Measurements from ENCODE around the gene OR10G8.
"Not testable (repeated sequence)": the region's sequence is repeated elsewhere in the genome, so short reads cannot be mapped to it uniquely, and the experiment has no call there.

OR10G8 gene, protein sequence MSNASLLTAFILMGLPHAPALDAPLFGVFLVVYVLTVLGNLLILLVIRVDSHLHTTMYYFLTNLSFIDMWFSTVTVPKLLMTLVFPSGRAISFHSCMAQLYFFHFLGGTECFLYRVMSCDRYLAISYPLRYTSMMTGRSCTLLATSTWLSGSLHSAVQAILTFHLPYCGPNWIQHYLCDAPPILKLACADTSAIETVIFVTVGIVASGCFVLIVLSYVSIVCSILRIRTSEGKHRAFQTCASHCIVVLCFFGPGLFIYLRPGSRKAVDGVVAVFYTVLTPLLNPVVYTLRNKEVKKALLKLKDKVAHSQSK

DNA sequence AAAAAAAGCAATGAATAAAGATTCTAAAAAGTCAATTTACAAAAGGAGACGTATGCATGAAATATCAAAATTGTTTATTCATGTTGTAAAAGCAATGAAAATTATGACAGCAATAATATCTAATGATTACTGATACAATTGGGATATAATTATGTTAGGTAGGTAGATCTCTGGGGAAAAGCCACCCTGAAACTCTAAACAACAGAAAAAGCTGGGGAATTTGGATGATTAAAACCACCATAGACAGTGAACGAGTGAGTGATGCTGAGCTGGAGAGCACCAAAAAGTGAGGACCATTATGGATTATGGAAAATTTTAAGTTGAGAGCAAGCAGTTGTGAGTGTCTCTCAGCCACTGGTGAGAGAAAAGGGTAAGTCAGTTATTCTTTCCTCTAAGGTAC lies at the start of gene OR10G8:
TSS of gene OR10G8 (plus strand) at position 301 of the 400 bp plus-strand sequence. CDS start 2,825 bp downstream, outside the sequence.
- no peak for DNase-seq (ENCODE audit: low read depth, low spot score)

DNA sequence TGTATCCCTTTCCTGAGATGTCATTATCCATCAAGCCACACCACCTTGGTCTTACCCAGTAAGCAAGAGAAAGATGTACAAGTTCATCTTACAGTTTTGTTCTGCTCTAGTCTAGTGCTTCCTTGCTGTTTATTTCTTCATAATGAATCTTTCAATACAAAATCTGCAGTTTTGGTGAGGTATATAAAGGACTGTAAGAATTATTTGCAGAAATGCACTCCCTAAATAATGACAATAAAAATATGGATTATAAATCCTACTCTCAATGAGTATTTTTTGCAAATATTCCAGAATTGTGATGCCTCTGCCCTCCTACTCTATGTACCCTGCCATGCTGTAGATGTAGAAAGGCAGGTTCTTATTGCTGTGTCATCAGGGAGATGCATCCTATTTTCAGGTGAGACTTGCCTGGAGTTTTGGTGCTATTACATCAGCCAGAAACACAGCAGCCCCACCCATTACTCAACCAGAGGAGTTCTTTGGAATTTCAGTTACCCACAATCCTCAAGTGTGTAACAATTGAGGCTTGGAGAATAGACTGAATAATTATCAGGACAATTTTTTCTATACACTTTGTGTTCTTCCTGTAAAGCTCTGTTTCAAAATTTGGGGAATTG lies 48.8 kb upstream of the OR10G8 start, which contains the start of gene OR10S1:
TSS of gene OR10S1 (minus strand) at position 51 of the 617 bp plus-strand sequence. CDS start 117 bp downstream, outside the sequence.
- no peak for DNase-seq (ENCODE audit: low read depth, low spot score)

DNA sequence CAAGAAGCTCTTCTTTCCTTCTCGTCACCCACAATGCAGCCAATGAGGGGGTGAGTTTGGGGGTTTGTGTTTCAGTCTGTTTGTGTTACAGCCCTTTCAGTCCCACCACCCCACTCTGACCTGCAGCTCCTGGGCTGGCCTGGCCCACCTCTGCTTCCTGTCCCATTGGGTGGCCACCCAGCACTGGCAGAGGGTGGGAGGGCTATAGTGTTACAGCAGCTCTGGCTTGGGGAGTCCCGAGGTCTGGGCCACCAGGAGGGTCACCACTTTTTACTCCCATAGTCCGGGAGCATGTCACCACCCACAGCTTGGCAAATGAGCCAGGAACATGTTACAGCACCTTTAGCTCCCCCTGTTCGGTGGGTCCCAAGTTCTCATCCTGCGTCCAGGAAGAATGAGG lies 47.3 kb upstream of the OR10G8 start:
- no peak for DNase-seq (ENCODE audit: low read depth, low spot score)

GRCh38 chr11:123995119-123995518 lies 31.5 kb upstream of the OR10G8 start, which contains the start of gene OR10G6:
OR10G6 (minus strand) TSS chr11:123995161; CDS start chr11:123995161, 0 bp downstream.
- no peak for DNase-seq (ENCODE audit: low read depth, low spot score)

GRCh38 chr11:124012697-124013096 lies 13.9 kb upstream of the OR10G8 start, which contains the start of gene OR10G4:
OR10G4 (plus strand) TSS chr11:124012997; CDS start chr11:124015575, 2,578 bp downstream.
- DNase-seq (ENCODE audit: low read depth, low spot score) = no peak

- not testable (repeated sequence) for DNase-seq (ENCODE audit: low read depth, low spot score)
Observed at GRCh38 chr11:124015837-124016236, 10.8 kb upstream of the OR10G8 start.

DNA sequence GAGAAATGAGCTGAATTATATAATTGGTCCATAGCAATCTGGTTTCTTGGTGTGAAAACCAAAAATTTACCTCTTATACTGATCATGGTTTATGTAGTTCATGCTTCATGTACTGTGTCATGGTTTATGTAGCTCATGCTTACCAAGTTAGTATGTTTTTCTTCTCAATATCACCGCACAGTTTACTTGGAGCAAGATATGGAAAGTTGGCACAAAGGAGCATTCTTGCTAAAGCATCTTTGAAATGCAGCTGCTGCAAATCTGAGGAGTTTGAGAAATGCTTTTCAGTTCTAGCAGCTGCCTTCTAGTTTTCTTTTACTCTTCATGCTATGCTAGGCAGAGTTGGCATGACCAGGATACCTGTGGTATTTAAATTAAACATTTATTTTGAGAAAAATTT lies 10.1 kb downstream of the OR10G8 start:
- no peak for DNase-seq (ENCODE audit: low read depth, low spot score)

DNA sequence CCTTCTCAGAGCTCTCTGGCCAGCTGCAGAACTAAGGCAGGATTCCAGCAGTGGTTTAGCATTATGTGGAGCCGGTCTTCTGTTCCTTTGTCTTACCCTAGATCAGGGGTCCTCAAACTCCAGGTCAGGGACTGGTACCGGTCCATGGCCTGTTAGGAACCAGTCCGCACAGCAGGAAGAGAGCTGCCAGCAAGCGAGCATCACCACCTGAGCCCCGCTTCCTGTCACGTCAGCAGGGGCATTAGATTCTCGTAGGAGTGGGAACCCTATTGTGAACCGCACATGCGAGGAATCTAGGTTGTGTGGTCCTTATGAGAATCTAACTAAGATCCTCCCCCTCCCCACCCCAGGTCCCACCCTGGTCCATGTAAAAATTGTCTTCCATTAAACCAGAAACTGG lies 13.0 kb downstream of the OR10G8 start:
- DNase-seq (ENCODE audit: low read depth, low spot score) = no peak

DNA sequence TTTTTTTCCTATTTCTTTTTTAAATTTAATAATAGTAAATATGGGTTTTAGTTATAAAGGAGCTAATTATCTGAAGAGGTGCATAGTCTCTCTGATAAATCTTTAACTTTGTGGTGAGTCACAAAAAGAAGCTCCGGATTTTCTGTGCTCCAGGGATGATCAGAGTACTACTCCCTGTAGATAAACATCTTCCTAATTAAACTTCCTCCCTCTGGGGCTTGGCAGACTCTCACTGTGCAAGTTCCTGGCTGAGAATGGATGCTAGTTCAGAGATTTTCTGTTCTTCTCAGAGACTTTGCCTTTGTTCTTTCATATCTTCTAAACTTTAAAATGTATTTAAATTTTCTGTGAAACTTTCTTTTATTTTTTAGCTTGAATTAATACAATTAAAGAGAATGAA lies 14.7 kb downstream of the OR10G8 start, which contains the start of gene OR10G7:
TSS of gene OR10G7 (minus strand) at position 72 of the 400 bp plus-strand sequence. CDS start 2,324 bp downstream, outside the sequence.
- DNase-seq (ENCODE audit: low read depth, low spot score) = no peak

- DNase-seq (ENCODE audit: low read depth, low spot score) = no peak
Observed at GRCh38 chr11:124043420-124043819, 16.8 kb downstream of the OR10G8 start.

DNA sequence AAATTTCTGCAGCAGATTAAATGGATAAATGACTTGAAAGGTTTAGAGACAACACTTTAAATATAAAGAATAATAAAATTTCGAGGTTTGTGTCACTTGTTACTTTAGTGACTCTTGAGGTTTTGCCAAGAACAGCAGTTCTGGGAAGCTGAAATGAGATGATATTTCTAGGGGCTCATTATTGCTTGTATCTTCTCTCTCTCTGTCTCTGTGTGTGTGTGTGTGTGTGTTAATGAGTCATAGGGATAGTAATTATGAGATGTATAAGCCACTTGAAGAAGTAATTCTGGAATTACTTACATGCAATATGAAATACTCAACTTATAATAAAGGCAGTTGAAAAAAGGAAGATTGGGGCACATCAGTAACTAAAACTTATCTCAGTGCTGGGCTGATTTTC lies 24.1 kb downstream of the OR10G8 start:
- DNase-seq (ENCODE audit: low read depth, low spot score) = no peak

- DNase-seq (ENCODE audit: low read depth, low spot score) = no peak
Observed at GRCh38 chr11:124052966-124053365, 26.4 kb downstream of the OR10G8 start.

GRCh38 chr11:124068601-124069110 lies 42.1 kb downstream of the OR10G8 start:
- no peak for DNase-seq (ENCODE audit: low read depth, low spot score)

- DNase-seq (ENCODE audit: low read depth, low spot score) = no peak
Observed at GRCh38 chr11:124069429-124070401, 43.1 kb downstream of the OR10G8 start.

DNA sequence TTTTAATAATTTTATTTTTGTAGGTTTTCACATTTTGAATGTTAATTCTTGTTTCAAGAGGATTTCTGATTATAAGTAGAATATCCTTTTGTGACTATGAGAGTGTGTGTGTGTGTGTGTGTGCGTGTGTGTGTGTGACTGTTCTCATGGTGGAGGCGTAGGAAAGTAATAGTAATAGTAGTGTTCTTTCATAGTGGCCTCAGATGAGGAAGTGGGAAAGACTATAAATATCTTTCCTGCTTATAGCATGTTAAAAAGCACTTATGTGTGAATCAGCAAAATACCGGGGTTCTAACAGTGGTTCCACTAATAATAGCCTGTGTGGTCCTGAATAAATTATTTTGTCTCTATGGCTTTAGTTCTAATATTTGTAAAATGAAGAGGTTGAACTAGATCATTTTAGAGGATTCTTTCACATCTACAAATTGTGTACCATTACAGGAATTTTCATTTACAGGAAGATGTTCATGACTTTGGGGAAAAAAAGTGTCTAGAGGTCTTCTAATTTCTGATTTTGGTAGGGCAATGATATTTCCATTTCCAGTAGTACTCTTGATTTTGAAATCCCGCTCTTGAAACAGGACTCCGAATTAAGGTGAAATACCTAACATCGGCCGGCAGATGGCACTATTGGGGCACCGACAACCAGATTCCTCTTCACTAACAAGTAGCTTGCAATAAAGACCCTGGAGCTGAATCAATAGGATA lies 44.5 kb downstream of the OR10G8 start:
- DNase-seq (ENCODE audit: low read depth, low spot score) = peak; percentile 40

- no peak for DNase-seq (ENCODE audit: low read depth, low spot score)
Observed at GRCh38 chr11:124071623-124071948, 45.0 kb downstream of the OR10G8 start.

DNA sequence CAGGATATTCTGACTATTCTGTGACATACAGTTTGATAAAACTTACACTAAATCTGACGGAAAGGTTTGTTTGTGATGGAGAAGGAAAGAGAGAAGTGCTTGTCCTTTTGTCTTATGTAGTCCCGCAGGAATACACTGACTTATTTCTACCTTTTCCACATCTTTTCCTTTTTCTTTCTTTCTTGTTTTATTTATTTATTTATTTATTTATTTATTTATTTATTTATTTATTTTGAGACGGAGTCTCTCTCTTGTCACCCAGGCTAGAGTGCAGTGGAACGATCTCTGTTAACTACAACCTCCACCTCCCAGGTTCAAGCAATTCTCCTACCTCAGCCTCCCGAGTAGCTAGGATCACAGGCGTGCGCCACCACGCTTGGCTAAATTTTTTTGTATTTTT lies 45.5 kb downstream of the OR10G8 start:
- DNase-seq (ENCODE audit: low read depth, low spot score) = no peak

- no peak for DNase-seq (ENCODE audit: low read depth, low spot score)
Observed at GRCh38 chr11:124074554-124074953, 48.0 kb downstream of the OR10G8 start.

DNA sequence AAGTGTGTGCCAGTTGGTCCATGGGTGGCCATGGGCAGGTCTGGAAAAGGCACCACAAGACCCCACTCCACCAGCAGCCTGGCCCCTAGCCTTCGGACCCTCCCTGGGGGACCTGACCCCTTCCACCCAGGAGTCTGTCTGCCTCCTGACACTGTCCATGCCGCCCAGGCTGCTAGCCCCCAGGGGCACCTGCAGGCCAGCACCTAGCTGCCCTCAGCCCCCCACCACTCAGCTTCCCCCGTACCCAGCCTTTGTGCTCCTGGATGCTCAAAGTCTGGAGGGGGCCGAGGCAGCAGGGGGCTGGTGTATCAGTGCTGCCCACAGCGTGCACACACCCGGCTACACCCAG lies 48.9 kb downstream of the OR10G8 start:
- DNase-seq (ENCODE audit: low read depth, low spot score) = no peak

GRCh38 chr11:124075841-124076651 lies 49.4 kb downstream of the OR10G8 start:
- no peak for DNase-seq (ENCODE audit: low read depth, low spot score)

All from activated naive CD8-positive, alpha-beta T cell treated with anti-CD3 and anti-CD28 coated beads, Interleukin-2, amount 50 U/mL, for 16 hours (primary cell).